H1 (cell line): Measurements from ENCODE around the gene ZBTB40.

Source experiments
- HDAC6 ChIP-seq: IDR thresholded peaks from one replicate; pipeline ENCODE4 v1.7.1; 2012; ENCODE audit warnings: low read depth, mild to moderate bottlenecking, inconsistent platforms, low read length, moderate library complexity
- TAF1 ChIP-seq: IDR thresholded peaks from 2 replicates; pipeline ENCODE4 v1.6.1; 2011; ENCODE audit warnings: mild to moderate bottlenecking, low read depth, low read length

GRCh38 chr1:22406722-22407495 lies 44.7 kb upstream of the ZBTB40 start:
- TF ChIP-seq TAF1, result no peak
- no peak for TF ChIP-seq HDAC6
